Stimulated activated CD8-positive, alpha-beta memory T cell treated with anti-CD3 and anti-CD28 coated beads, Interleukin-7, amount 100 ng/mL, for 48 hours (primary cell): ENCODE measurements around the gene FCAR.
"Not testable (repeated sequence)": the region's sequence is repeated elsewhere in the genome, so short reads cannot be mapped to it uniquely, and the experiment has no call there.

ENCODE experiments used
- DNase-seq, 2 donors: peaks; one replicate each; pipeline ENCODE4 v3.0.0-alpha.2; 2020; ENCODE audit warnings: low read depth in 1 of 2; ENCODE audit errors: extremely low read depth in 1 of 2

Gene FCAR

GRCh38 chr19:54873990-54874389 lies at the start of gene FCAR:
Gene FCAR, plus strand, starts transcription at chr19:54874235. Its CDS starts 55 bp downstream, at chr19:54874290.
- no peak for DNase-seq

DNA sequence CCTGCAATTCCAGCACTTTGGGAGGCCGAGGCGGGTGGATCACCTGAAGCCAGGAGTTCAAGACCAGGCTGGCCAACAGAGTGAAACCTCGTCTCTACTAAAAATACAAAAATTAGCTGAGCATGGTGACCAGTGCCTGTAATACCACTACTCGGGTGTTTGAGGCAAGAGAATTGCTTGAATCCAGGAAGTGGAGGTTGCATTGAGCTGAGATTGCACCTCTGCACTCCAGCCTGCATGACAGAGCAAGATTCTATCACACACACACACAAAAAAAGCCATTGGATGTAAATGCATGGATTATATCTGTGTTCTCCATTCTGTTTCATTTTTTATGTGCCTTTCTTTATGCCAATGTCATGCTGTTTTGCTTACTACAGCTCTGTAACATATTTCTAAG lies 49.6 kb upstream of the FCAR start:
- not testable (repeated sequence) for DNase-seq

GRCh38 chr19:54825326-54825725 lies 48.7 kb upstream of the FCAR start:
- not testable (repeated sequence) for DNase-seq

DNA sequence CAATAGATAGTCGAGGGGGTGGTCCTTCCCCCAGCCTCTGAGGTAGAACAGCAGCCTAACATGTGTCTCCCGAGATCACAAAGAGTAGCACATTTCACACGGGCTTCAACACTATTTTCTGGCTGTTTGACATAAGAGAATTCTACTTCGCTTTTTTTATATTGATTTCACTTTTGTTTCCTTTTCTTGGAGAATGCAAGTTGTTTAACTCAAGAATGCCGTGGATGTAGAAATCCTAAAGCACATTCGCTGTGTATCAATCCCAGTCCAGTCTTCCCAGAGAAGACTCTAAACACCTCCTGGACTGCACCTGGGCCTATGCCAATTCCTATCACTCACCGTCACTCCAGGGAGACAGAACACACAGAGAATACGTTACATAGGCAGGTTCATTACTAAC lies 46.0 kb upstream of the FCAR start:
- DNase-seq: not testable (repeated sequence)

DNA sequence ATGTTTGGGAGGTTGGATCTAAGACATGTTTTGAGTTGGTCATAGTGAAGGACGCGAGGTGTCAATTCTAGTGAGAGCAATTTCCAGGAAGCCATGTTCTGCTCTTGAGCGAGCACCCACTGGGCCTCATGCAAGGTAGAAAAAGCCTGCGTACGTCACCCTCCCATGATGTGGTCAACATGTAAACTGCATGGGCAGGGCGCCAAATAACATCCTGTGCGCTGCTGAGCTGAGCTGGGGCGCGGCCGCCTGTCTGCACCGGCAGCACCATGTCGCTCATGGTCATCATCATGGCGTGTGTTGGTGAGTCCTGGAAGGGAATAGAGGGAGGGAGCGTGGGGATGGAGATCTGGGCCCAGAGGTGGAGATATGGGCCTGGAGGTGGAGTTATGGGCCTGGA lies 41.5 kb upstream of the FCAR start, which contains the start of gene KIR2DS4:
Gene KIR2DS4, plus strand, starts transcription at position 181 of the 400 bp plus-strand sequence.
- not testable (repeated sequence) for DNase-seq

DNA sequence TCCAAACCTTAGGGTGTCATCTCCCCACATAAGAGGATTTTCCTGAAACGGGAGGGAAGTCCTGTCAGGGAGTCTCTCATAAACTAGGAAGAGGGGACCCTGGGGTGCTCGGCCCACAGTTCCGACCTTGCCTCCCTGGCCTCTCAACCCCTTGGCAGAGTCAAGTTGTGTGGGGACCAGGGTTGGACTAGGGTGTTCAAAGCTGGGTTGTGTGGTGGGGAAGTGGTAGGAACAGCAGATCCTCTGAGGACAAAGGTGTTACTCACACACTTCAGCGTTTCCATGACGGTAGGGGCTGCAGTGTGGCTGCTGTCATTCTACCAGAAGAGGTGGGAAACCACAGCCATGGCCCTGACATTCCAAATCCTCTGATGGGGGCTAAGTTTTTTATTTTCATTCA lies 38.9 kb upstream of the FCAR start:
- DNase-seq: not testable (repeated sequence)

DNA sequence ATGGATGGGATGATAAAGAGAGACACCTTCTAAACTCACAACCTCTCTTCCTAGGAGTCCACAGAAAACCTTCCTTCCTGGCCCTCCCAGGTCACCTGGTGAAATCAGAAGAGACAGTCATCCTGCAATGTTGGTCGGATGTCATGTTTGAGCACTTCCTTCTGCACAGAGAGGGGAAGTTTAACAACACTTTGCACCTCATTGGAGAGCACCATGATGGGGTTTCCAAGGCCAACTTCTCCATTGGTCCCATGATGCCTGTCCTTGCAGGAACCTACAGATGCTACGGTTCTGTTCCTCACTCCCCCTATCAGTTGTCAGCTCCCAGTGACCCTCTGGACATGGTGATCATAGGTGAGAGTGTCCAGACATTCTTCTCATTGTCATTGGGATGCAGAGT lies 36.5 kb upstream of the FCAR start:
- DNase-seq: not testable (repeated sequence)

DNA sequence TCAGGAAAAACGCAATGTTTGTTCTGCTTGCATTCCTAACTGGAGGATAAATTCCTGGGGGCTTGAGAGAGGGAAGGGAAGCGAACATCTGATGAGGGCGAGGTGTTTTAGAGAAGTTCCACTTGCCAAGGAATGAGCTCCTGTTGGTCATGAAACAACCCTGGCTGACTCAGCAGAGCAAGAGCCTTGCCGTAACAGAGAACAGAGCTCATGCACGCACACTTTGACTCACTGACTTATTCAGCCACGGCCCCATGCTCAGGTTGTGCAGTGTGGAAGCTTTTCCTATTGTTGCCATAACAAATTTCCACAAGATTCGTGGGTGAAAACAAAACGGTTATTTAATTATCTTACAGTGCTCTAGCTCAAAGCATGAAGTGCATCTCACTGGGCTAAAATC lies 30.9 kb upstream of the FCAR start:
- DNase-seq: not testable (repeated sequence)

- DNase-seq: not testable (repeated sequence)
Measured at GRCh38 chr19:54850061-54850640, 23.9 kb upstream of the FCAR start, which contains the start of gene KIR3DL2. Gene KIR3DL2, plus strand, starts transcription at chr19:54850443. Its CDS starts 33 bp downstream, at chr19:54850476.

- no peak for DNase-seq
Measured at GRCh38 chr19:54850930-54851329, 23.1 kb upstream of the FCAR start.

- DNase-seq: no peak
Measured at GRCh38 chr19:54851353-54851752, 22.7 kb upstream of the FCAR start.

DNA sequence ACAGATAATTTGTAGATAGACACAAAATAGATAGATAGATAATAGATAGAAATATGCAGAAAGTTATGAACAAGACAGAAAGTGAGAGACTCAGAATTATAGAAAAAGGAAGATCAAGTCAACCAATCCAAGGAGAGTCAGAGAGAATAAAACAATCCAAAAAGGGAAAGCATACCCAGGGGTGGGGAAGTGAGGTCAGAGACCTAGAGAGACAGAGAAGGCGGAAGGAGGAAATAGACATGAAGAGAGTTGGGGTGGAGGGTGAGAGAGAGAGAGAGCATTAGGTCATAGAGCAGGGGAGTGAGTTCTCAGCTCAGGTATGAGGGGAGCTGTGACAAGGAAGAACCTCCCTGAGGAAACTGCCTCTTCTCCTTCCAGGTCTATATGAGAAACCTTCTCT lies 18.8 kb upstream of the FCAR start:
- DNase-seq: not testable (repeated sequence)

DNA sequence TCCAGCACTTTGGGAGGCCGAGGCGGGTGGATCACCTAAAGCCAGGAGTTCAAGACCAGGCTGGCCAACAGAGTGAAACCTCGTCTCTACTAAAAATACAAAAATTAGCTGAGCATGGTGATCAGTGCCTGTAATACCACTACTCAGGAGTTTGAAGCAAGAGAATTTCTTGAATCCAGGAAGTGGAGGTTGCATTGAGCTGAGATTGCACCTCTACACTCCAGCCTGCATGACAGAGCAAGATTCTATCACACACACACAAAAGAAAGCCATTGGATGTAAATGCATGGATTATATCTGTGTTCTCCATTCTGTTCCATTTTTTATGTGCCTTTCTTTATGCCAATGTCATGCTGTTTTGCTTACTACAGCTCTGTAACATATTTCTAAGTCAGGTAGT lies 15.6 kb upstream of the FCAR start:
- not testable (repeated sequence) for DNase-seq

- DNase-seq: not testable (repeated sequence)
Measured at GRCh38 chr19:54859421-54859820, 14.6 kb upstream of the FCAR start.

DNA sequence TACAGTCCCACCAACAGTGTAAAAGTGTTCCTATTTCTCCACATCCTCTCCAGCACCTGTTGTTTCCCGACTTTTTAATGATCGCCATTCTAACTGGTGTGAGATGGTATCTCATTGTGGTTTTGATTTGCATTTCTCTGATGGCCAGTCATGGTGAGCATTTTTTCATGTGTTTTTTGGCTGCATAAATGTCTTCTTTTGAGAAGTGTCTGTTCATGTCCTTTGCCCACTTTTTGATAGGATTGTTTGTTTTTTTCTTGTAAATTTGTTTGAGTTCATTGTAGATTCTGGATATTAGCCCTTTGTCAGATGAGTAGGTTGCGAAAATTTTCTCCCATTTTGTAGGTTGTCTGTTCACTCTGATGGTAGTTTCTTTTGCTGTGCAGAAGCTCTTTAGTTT lies 10.6 kb upstream of the FCAR start:
- DNase-seq: not testable (repeated sequence)

GRCh38 chr19:54871696-54872095 lies 2.3 kb upstream of the FCAR start:
- DNase-seq: no peak

DNA sequence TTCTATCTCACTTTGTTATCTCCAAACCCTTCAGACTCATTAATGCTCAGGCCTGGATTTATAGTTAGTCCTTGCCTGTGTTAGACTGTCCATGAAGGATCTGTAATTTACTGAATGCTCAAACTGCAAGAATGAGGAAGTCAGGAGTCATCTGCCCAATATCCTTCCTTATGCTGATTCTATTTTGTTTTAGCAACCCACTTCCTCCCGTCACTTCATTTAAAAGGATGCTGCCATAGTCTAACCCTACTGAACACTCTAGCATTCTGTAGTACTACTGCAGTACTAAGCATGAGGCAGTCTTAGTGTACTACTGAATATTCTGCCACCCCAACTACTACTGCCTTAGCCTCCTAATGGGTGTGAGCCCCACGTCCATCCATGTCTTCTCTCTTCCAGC lies 1.5 kb downstream of the FCAR start:
- no peak for DNase-seq

- no peak for DNase-seq
Measured at GRCh38 chr19:54877471-54877870, 3.4 kb downstream of the FCAR start.

DNA sequence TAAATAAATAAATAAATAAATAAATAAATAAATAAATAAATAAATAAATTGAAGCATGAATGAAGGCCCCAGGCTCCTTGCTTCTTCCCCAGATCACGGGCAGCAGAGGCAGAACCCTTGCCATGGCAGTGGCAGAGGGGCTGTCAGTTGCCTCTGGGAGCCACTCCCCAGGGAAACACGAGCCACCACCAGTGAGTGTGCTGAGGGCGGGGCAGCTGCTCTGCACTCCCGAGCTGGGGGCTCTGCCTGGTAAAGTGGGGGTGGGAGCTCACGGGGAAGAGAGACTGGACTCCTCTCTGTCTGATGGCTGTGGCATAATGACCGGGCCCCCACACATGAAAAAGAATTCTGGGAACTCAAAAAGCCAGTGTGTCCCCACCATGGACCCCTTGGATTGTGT lies 7.8 kb downstream of the FCAR start:
- DNase-seq: no peak

GRCh38 chr19:54882758-54883157 lies 8.7 kb downstream of the FCAR start:
- DNase-seq: no peak

DNA sequence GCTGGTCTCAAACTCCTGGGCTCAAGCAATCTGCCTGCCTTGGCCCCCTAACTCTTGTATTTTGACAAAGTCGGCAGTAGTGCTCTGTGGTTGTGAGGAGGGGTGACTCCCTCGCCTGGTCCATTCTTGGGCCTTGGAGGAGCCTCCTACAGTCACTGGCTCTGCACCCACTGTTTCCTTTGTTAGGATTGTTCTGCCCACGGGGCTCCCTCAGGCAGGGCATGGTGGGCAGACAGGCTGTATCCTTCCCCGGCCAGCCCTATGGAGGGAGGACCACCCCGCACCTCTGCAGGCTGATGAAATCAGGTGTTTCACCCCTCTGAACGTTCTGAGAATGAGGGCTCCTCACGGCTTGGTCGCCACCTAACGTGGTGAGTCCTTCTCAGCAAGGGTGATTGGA lies 9.2 kb downstream of the FCAR start:
- DNase-seq: no peak

GRCh38 chr19:54888239-54888638 lies 14.2 kb downstream of the FCAR start:
- DNase-seq: no peak

- no peak for DNase-seq
Measured at GRCh38 chr19:54889566-54889965, 15.5 kb downstream of the FCAR start.
